Kidney epithelial cell (primary cell): ENCODE results near the gene CUL4A. TPM values are rescaled to one million over a fixed set of nuclear protein-coding genes. Genes with fewer than 3 reads are reported as not detected.

Experiments used
- DNase-seq: peaks from one replicate; pipeline ENCODE4 v3.0.0-alpha.2; 2010; ENCODE audit warnings: low read depth
- H3K27me3 ChIP-seq: 2 replicates; pipeline ENCODE4 v1.6.0; 2011; ENCODE audit warnings: low read length; ENCODE audit not compliant: control insufficient read depth, insufficient read depth
- H3K36me3 ChIP-seq: 2 replicates; pipeline ENCODE4 v1.5.1; 2011; ENCODE audit warnings: low read length; ENCODE audit not compliant: control insufficient read depth, insufficient read depth
- H3K4me3 ChIP-seq: 2 replicates; pipeline ENCODE4 v1.5.1; 2011; ENCODE audit warnings: low read depth, mild to moderate bottlenecking, control low read depth, low read length
- total RNA-seq: library from RNA; depleted of rRNA; stranded (reverse); fragments of >200 nt; gene quantifications from 2 replicates; pipeline ENCODE4 v1.2.3, GENCODE V29; 2015
- TF ChIP-seq, protein P1 (sequence below): IDR thresholded peaks from 2 replicates; pipeline ENCODE4 v1.5.1; 2011; ENCODE audit warnings: mild to moderate bottlenecking, moderate library complexity, low read length, control low read depth, inconsistent platforms; ENCODE audit not compliant: insufficient read depth, poor library complexity, severe bottlenecking

Gene CUL4A
- total RNA-seq, 1 donor from 2014 or later, result 90.4 TPM

DNA sequence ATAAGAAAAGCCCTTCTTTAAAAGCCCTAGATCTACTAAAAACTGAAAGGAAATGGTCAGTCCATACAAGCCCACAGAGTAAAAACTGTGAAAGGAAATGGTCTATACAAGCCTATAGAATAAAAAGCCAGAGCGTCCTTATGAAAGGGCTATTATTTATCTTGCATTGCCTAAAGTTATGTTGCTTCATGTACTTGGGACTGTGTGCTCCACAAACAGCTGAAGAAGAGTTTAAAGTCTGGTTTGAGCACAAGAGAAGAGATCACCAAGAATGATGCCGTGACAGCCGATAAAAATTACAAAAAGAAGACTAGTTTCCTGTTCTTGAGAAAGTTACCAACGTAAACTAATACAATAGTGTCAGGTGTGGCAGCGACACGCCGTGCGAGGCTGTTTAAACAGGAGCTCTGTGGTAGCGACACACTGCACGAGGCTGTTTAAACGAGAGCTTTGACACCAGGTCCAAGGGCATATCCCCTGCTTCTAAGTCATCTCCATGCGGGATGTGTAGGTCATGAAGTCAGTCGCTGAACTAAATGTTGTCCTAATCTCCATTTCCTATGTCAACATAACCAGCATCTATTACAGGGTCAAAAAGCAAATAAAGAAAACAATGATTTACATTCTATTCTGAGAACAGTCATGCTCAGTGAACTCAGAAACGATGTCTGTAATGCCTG, 25.8 kb upstream of the CUL4A start:
- H3K4me3 ChIP-seq, result no peak overlapping the region
- peaks cover 3% of the 10 kb centered on the region for H3K36me3 ChIP-seq
- no peak for DNase-seq
- TF ChIP-seq, protein P1, sequence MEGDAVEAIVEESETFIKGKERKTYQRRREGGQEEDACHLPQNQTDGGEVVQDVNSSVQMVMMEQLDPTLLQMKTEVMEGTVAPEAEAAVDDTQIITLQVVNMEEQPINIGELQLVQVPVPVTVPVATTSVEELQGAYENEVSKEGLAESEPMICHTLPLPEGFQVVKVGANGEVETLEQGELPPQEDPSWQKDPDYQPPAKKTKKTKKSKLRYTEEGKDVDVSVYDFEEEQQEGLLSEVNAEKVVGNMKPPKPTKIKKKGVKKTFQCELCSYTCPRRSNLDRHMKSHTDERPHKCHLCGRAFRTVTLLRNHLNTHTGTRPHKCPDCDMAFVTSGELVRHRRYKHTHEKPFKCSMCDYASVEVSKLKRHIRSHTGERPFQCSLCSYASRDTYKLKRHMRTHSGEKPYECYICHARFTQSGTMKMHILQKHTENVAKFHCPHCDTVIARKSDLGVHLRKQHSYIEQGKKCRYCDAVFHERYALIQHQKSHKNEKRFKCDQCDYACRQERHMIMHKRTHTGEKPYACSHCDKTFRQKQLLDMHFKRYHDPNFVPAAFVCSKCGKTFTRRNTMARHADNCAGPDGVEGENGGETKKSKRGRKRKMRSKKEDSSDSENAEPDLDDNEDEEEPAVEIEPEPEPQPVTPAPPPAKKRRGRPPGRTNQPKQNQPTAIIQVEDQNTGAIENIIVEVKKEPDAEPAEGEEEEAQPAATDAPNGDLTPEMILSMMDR, result no peak
- H3K27me3 ChIP-seq, result no peaks in the 10 kb centered on the region

DNA sequence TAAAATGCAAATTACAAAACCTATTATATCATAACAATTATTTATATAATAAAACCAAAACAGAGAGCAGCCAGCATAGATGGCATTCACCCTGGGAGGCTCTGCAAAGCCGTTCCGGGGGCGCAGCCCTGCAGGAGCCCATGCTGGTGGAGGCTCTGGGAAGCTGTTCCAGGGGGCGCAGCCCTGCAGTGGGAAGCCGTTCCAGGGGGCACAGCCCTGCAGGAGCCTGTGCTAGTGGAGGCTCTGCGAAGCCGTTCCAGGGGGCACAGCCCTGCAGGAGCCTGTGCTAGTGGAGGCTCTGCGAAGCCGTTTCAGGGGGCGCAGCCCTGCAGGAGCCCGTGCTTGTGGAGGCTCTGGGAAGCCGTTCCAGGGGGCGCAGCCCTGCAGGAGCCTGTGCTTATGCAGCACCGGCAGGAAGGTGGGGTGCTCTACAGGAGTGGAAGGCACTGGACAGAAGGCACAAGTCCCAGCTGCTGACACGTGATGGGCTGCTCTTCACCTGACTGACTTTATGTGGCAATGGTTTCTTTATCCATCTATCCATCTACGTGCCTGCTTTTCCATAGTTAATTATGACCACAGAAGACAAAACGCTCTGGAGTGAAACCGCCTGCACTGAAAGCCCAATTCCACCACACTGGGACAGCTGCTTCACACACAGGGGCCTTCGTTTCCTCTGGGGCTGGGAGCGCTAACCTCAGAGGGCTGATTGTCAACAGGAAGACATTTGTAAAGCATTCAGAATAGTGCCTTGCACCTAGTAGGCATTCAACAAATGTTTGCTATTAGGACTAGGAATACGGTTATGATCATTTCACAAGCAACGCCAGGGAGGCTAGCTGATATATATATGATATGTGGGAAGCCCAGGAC, 24.6 kb upstream of the CUL4A start:
- H3K4me3 ChIP-seq, result no peak overlapping the region
- no peaks in the 10 kb centered on the region for H3K27me3 ChIP-seq
- H3K36me3 ChIP-seq, result peaks cover 3% of the 10 kb centered on the region
- DNase-seq, result no peak
- TF ChIP-seq, protein P1, result no peak

DNA sequence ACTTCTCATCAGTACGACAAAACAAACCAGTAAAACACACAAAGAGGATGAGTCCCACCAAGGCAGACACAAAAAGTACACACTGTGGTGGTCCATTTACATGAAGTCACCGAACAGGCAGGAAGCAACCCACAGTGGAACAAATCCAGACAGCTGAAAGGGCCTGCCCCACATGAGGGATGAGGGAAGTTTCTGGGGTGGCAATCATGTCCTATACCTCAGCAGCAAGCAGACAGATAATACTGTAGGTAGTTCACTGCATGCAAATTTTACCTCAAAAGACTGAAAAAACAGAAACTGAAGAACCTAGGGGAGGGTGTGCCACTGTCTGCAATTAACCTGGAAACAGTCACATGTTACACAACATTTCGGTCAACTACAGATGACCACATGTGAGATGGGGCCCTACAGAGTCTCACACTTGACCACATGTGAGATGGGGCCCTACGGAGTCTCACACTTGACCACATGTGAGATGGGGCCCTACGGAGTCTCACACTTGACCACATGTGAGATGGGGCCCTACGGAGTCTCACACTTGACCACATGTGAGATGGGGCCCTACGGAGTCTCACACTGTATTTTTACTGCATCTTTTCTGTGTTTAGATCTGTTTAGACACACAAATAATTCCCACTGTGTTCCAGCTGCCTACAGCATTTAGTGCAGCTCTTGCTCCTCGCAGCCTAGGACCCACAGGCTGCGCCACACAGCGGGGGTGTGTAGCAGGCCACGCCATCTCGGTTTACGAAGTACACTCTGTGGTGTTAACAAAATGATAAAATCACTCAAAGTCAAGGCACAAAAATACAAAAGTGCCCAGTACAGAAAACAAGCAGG, 23.1 kb upstream of the CUL4A start:
- H3K27me3 ChIP-seq, result no peaks in the 10 kb centered on the region
- H3K4me3 ChIP-seq, result no peak overlapping the region
- H3K36me3 ChIP-seq, result peaks cover 3% of the 10 kb centered on the region
- TF ChIP-seq, protein P1, result no peak
- no peak for DNase-seq

DNA sequence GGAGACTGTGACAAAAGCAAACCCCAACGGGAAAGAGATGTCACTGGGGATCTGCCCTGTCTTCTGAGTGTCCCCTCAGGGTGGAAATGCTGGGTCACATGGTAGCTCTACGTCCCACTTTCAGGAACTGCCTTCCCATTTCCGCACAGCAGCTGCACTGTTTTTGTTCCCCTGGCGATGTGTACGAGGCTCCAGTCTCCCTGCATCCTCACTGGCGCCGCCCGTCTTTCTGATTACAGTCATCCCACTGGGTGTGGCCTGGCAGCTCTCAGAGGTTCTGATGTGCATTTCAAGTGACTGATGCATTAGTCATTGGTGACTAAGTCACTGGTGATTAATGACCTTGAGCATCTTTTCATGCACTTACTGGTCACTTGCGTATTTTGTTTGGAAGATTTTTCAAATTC, 22.1 kb upstream of the CUL4A start:
- peaks cover 3% of the 10 kb centered on the region for H3K36me3 ChIP-seq

DNA sequence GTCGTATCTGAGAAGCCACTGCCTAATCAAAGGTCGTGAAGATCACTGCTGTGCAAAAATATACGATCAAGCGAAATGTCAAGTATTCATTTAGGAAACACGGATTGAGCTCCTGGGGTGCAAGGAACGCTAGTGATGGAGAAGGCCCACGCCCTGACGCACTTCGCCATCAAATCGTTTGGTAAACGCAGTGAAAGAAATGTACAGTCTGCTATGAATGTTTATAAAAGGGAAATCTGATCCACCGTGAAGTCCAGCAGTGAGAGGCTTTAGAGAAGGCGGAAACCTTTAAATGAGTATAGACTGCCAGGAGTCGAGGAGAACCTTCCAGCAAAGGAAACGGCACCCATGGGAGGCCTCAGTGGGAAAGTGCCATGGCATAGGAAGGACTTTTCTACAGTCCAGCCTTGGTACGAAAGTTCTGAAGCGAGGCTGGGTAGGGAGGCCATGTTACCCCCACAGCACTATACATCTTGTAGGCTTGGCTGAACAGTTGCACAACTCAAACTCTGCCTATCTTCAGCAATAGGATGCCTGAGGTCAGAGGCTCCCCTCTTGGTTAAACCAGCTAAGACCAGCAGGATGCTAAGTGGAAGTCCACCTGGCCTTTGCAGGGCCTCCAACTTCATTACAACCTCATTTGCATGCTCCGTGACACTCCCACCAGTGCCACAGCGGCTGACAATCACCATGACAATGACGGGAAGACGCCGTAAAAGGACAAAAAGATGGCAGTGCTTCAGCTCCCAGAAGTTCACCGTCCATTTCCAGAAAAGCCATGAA, 21.3 kb upstream of the CUL4A start:
- no peak overlapping the region for H3K4me3 ChIP-seq
- H3K36me3 ChIP-seq, result peaks cover 3% of the 10 kb centered on the region
- TF ChIP-seq, protein P1, result no peak
- H3K27me3 ChIP-seq, result no peaks in the 10 kb centered on the region
- DNase-seq, result no peak

More for the DNA sequence above, 22.1 kb upstream of the CUL4A start:
- Histone ChIP-seq H3K4me3 (no peak overlapping the region), H3K27me3 (no peaks in the 10 kb centered on the region)
- DNase-seq, result peak; percentile 99
- TF ChIP-seq, protein P1, result no peak
